MG63 (cell line): ENCODE results near the gene STAG3. TPM values are rescaled to one million over a fixed set of nuclear protein-coding genes. Genes with fewer than 3 reads are reported as not detected.
"Not testable (repeated sequence)": the region's sequence is repeated elsewhere in the genome, so short reads cannot be mapped to it uniquely, and the experiment has no call there.

Experiments used
- DNase-seq: peaks from one replicate; pipeline ENCODE4 v3.0.0-alpha.2; 2020
- H3K27me3 ChIP-seq: fragments of 250-450 bp; sonication (Bioruptor Pico); 2 replicates; pipeline ENCODE4 v1.5.1; 2020; ENCODE audit warnings: mild to moderate bottlenecking, moderate library complexity
- H3K36me3 ChIP-seq: fragments of 250-450 bp; sonication (Bioruptor Pico); 2 replicates; pipeline ENCODE4 v1.5.1; 2020; ENCODE audit warnings: mild to moderate bottlenecking, moderate library complexity
- H3K4me3 ChIP-seq: fragments of 250-450 bp; sonication (Bioruptor Pico); 2 replicates; pipeline ENCODE4 v1.5.1; 2020; ENCODE audit warnings: mild to moderate bottlenecking, moderate library complexity
- H3K9me3 ChIP-seq: fragments of 250-450 bp; sonication (Bioruptor Pico); 2 replicates; pipeline ENCODE4 v1.5.1; 2020; ENCODE audit warnings: mild to moderate bottlenecking, moderate library complexity
- total RNA-seq: library from RNA; depleted of rRNA; stranded (reverse); fragments of >200 nt; shearing (Covaris generic); gene quantifications from 2 replicates; pipeline ENCODE4 v1.2.3, GENCODE V29; 2014; ENCODE audit warnings: low replicate concordance

The STAG3 gene
- total RNA-seq, 1 experiment from 2014 or later: 0.13 TPM

- Histone ChIP-seq H3K27me3 (no peaks in the 10 kb centered on the region), H3K36me3 (no peaks in the 10 kb centered on the region), H3K4me3 (no peak overlapping the region), H3K9me3 (no peaks in the 10 kb centered on the region)
- DNase-seq: no peak
These were observed 11.3 kb upstream of the STAG3 start for GRCh38 chr7:100166317-100166940.

- DNase-seq: no peak
- Histone ChIP-seq H3K9me3 (no peaks in the 10 kb centered on the region), H3K4me3 (no peak overlapping the region), H3K36me3 (no peaks in the 10 kb centered on the region), H3K27me3 (no peaks in the 10 kb centered on the region)
These were observed 10.5 kb upstream of the STAG3 start for GRCh38 chr7:100166970-100167911.

GRCh38 chr7:100167912-100168323, 9.8 kb upstream of the STAG3 start:
- H3K9me3 ChIP-seq: no peaks in the 10 kb centered on the region
- H3K4me3 ChIP-seq: peak overlapping the region; percentile 22
- no peaks in the 10 kb centered on the region for H3K36me3 ChIP-seq
- DNase-seq: no peak
- no peaks in the 10 kb centered on the region for H3K27me3 ChIP-seq

GRCh38 chr7:100169147-100169850, 8.4 kb upstream of the STAG3 start:
- Histone ChIP-seq H3K4me3 (no peak overlapping the region), H3K27me3 (no peaks in the 10 kb centered on the region), H3K9me3 (no peaks in the 10 kb centered on the region), H3K36me3 (no peaks in the 10 kb centered on the region)
- DNase-seq: no peak

GRCh38 chr7:100170101-100170897, 7.4 kb upstream of the STAG3 start:
- no peak overlapping the region for H3K4me3 ChIP-seq
- no peak for DNase-seq
- H3K27me3 ChIP-seq: no peaks in the 10 kb centered on the region
- H3K36me3 ChIP-seq: no peaks in the 10 kb centered on the region
- H3K9me3 ChIP-seq: no peaks in the 10 kb centered on the region

GRCh38 chr7:100171087-100171681, 6.5 kb upstream of the STAG3 start:
- no peak for DNase-seq
- no peak overlapping the region for H3K4me3 ChIP-seq
- H3K27me3 ChIP-seq: no peaks in the 10 kb centered on the region
- no peaks in the 10 kb centered on the region for H3K9me3 ChIP-seq
- no peaks in the 10 kb centered on the region for H3K36me3 ChIP-seq

- no peak overlapping the region for H3K4me3 ChIP-seq
- H3K36me3 ChIP-seq: no peaks in the 10 kb centered on the region
- DNase-seq: no peak
- H3K27me3 ChIP-seq: no peaks in the 10 kb centered on the region
- no peaks in the 10 kb centered on the region for H3K9me3 ChIP-seq
These were observed 5.9 kb upstream of the STAG3 start for GRCh38 chr7:100171840-100172239.

- H3K4me3 ChIP-seq: no peak overlapping the region
- no peaks in the 10 kb centered on the region for H3K9me3 ChIP-seq
- no peaks in the 10 kb centered on the region for H3K36me3 ChIP-seq
- H3K27me3 ChIP-seq: no peaks in the 10 kb centered on the region
- no peak for DNase-seq
These were observed 3.8 kb upstream of the STAG3 start for GRCh38 chr7:100173806-100174495.

GRCh38 chr7:100174582-100174981, 3.1 kb upstream of the STAG3 start:
- no peaks in the 10 kb centered on the region for H3K36me3 ChIP-seq
- H3K4me3 ChIP-seq: no peak overlapping the region
- no peak for DNase-seq
- no peaks in the 10 kb centered on the region for H3K27me3 ChIP-seq
- H3K9me3 ChIP-seq: no peaks in the 10 kb centered on the region

- H3K9me3 ChIP-seq: no peaks in the 10 kb centered on the region
These were observed 2.3 kb upstream of the STAG3 start for GRCh38 chr7:100175296-100175935.

GRCh38 chr7:100176096-100177044, 1.3 kb upstream of the STAG3 start:
- no peak for DNase-seq

More at GRCh38 chr7:100175296-100175935, 2.3 kb upstream of the STAG3 start:
- Histone ChIP-seq H3K27me3 (no peaks in the 10 kb centered on the region), H3K4me3 (no peak overlapping the region), H3K36me3 (no peaks in the 10 kb centered on the region)
- DNase-seq: no peak

GRCh38 chr7:100180084-100180483, 2.4 kb downstream of the STAG3 start:
- not testable (repeated sequence) for H3K4me3 ChIP-seq, H3K36me3 ChIP-seq, DNase-seq, H3K27me3 ChIP-seq, H3K9me3 ChIP-seq

More at GRCh38 chr7:100176096-100177044, 1.3 kb upstream of the STAG3 start:
- Histone ChIP-seq H3K27me3 (no peaks in the 10 kb centered on the region), H3K4me3 (peak overlapping the region; percentile 52), H3K9me3 (no peaks in the 10 kb centered on the region), H3K36me3 (no peaks in the 10 kb centered on the region)

- H3K9me3 ChIP-seq, H3K4me3 ChIP-seq, DNase-seq, H3K36me3 ChIP-seq, H3K27me3 ChIP-seq: not testable (repeated sequence)
These were observed 4.9 kb downstream of the STAG3 start for GRCh38 chr7:100182616-100183015.

GRCh38 chr7:100183090-100183489, 5.4 kb downstream of the STAG3 start:
- not testable (repeated sequence) for DNase-seq, H3K36me3 ChIP-seq, H3K27me3 ChIP-seq, H3K4me3 ChIP-seq, H3K9me3 ChIP-seq
